Measurements from ENCODE around the gene FRYL. TPM values are rescaled to one million over a fixed set of nuclear protein-coding genes. Genes with fewer than 3 reads are reported as not detected.

FRYL gene
- polyA plus RNA-seq, 3 donors, result 10.8 to 15.8 (median 14.4) TPM

DNA sequence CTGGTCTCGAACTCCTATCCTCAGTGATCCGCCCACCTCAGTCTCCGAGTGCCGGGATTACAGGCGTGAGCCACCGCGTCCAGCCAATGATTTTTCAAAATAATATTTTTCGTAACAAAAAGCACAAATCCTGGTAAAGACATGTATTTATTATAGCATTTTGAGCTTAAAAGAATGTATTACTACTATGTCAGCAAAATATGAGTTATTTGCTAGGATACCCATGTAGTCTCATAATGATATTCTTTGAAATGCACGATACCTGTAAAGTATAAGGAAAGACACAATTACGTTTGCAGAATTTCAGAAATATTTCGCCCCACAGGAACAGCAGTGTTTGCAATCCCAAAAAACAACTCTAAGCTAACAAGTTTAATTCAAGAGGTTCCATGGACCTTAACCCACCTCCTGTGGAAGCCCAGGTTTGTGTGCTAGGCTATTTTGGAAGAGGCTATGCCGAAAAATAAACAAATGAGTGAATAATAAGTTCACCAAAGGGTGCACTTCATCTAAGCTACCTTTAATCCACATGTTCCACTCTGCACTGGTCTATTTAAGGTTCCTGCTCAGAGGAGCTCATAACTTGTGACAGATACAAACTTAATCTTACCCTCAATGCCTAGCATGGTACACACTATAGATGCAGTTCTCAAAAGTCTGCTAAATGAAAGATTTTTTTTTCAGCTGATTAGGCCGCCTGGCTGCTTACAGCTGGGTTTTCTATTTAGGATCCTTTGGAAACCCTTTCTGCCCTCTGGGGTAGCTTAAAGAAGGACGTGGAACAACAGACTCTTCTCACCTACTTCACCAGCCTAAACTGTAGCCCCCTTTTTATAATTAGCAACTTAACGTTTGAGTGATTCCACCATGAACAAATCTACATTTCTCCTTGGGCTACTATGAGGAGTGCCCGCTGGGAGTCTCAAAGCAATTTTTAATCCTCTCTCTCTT is 5.0 kb downstream of the FRYL start:
- no peak for DNase-seq
- peaks cover 94% of the 10 kb centered on the region for H3K79me2 ChIP-seq (ENCODE audit: insufficient read depth, low read length)
- H3K4me3 ChIP-seq (replicated peaks in 1 of 3; ENCODE audit: low read depth in 2 of 3, low read length in 3 of 3), result no peak overlapping the region
- H3K4me2 ChIP-seq (replicated peaks; ENCODE audit: extremely low read depth, low read length, poor library complexity, severe bottlenecking), result no peak overlapping the region
- no peaks in the 10 kb centered on the region for H3K36me3 ChIP-seq (replicated peaks in 1 of 2; ENCODE audit: control insufficient read depth in 1 of 2, insufficient read depth in 2 of 2, low read length in 2 of 2)
- no peak overlapping the region for H3K27ac Mint-ChIP-seq
- peaks cover 59% of the 10 kb centered on the region for H3K4me1 Mint-ChIP-seq
- TF ChIP-seq, protein P1, sequence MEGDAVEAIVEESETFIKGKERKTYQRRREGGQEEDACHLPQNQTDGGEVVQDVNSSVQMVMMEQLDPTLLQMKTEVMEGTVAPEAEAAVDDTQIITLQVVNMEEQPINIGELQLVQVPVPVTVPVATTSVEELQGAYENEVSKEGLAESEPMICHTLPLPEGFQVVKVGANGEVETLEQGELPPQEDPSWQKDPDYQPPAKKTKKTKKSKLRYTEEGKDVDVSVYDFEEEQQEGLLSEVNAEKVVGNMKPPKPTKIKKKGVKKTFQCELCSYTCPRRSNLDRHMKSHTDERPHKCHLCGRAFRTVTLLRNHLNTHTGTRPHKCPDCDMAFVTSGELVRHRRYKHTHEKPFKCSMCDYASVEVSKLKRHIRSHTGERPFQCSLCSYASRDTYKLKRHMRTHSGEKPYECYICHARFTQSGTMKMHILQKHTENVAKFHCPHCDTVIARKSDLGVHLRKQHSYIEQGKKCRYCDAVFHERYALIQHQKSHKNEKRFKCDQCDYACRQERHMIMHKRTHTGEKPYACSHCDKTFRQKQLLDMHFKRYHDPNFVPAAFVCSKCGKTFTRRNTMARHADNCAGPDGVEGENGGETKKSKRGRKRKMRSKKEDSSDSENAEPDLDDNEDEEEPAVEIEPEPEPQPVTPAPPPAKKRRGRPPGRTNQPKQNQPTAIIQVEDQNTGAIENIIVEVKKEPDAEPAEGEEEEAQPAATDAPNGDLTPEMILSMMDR (IDR thresholded peaks at IDR 0.05), result no peak
- WGBS (ENCODE audit: insufficient coverage), result 100% methylated on average over 1 of the region's 16 CpGs
- peaks cover 34 to 46% of the 10 kb centered on the region in 2 donors for H3K4me1 ChIP-seq (ENCODE audit: control insufficient read depth in 1 of 2, insufficient read depth in 2 of 2, low read length in 2 of 2)
- H4K20me1 ChIP-seq (ENCODE audit: insufficient read depth, low read length), result peaks cover 88% of the 10 kb centered on the region
- H3K4me3 Mint-ChIP-seq, result no peak overlapping the region
- H3K9me3 ChIP-seq (replicated peaks in 1 of 2; ENCODE audit: control insufficient read depth in 1 of 2, insufficient read depth in 1 of 2, low read length in 2 of 2), result no peaks in the 10 kb centered on the region
- H2AFZ ChIP-seq (ENCODE audit: insufficient read depth, low read depth, low read length, poor library complexity, severe bottlenecking), result no peak overlapping the region
- no peaks in the 10 kb centered on the region for H3K27me3 ChIP-seq (ENCODE audit: control insufficient read depth in 2 of 2, insufficient read depth in 2 of 2, low read length in 2 of 2)
- H3K9ac ChIP-seq (ENCODE audit: insufficient read depth, low read length, poor library complexity, severe bottlenecking), result no peak overlapping the region
- intact Hi-C loops (cut with micrococcal nuclease), result no loop called here
- no peaks in the 10 kb centered on the region for H3K27me3 Mint-ChIP-seq (ENCODE audit: low read depth in 3 of 3)
- H3K36me3 Mint-ChIP-seq, result no peaks in the 10 kb centered on the region
- no peak overlapping the region for H3K27ac ChIP-seq (ENCODE audit: low read depth in 1 of 2, low read length in 2 of 2)
- peaks cover 0 to 3% (median 0%) of the 10 kb centered on the region in 7 donors for H3K9me3 Mint-ChIP-seq

DNA sequence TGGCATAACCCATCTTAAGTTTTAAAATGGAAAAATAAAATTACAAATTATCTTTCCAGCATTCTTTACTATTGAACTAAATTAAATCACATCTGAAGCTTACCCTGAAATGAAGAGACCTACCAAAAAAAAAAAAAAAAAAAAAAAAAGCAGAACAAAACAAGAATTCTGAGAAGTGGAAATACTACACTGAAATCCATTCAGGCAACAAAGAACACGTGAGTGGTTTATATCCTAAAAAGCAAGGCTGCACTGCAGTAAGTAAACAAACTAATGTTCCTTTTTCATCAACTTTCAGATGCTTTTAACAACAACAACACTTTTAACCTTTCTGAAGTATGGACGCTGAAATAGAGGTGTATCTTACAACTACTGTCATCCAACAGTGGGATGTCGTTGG is 7.5 kb downstream of the FRYL start:
- peak overlapping the region; percentile 1 for H3K4me2 ChIP-seq (replicated peaks; ENCODE audit: extremely low read depth, low read length, poor library complexity, severe bottlenecking)
- Mint-ChIP-seq H3K4me3 (no peak overlapping the region), H3K9me3 (peaks cover 0 to 7% (median 0%) of the 10 kb centered on the region in 7 donors), H3K36me3 (peaks cover 4 to 6% of the 10 kb centered on the region in 2 donors), H3K4me1 (peaks cover 44% of the 10 kb centered on the region), H3K27me3 (ENCODE audit: low read depth in 3 of 3) (no peaks in the 10 kb centered on the region), H3K27ac (peak overlapping the region in 5 of 7 donors; percentile 27 to 89 (median 50))
- WGBS (ENCODE audit: insufficient coverage), result 50% methylated on average over 2 of the region's 3 CpGs
- H3K36me3 ChIP-seq (replicated peaks in 1 of 2; ENCODE audit: control insufficient read depth in 1 of 2, insufficient read depth in 2 of 2, low read length in 2 of 2), result peaks cover 0 to 4% of the 10 kb centered on the region in 2 donors
- H3K4me3 ChIP-seq (replicated peaks in 1 of 3; ENCODE audit: low read depth in 2 of 3, low read length in 3 of 3), result peak overlapping the region in 1 of 3 experiments; percentile 10
- TF ChIP-seq, protein P1 (IDR thresholded peaks at IDR 0.05), result no peak
- no peak overlapping the region for H2AFZ ChIP-seq (ENCODE audit: insufficient read depth, low read depth, low read length, poor library complexity, severe bottlenecking)
- peaks cover 96% of the 10 kb centered on the region for H4K20me1 ChIP-seq (ENCODE audit: insufficient read depth, low read length)
- H3K9me3 ChIP-seq (replicated peaks in 1 of 2; ENCODE audit: control insufficient read depth in 1 of 2, insufficient read depth in 1 of 2, low read length in 2 of 2), result no peaks in the 10 kb centered on the region
- DNase-seq, result peak in 1 of 3 donors; percentile 8
- peak overlapping the region in 1 of 2 donors; percentile 70 for H3K27ac ChIP-seq (ENCODE audit: low read depth in 1 of 2, low read length in 2 of 2)
- H3K27me3 ChIP-seq (ENCODE audit: control insufficient read depth in 2 of 2, insufficient read depth in 2 of 2, low read length in 2 of 2), result no peaks in the 10 kb centered on the region
- H3K79me2 ChIP-seq (ENCODE audit: insufficient read depth, low read length), result peaks cover 100% of the 10 kb centered on the region
- intact Hi-C loops (cut with micrococcal nuclease), result no loop called here
- peaks cover 21 to 31% of the 10 kb centered on the region in 2 donors for H3K4me1 ChIP-seq (ENCODE audit: control insufficient read depth in 1 of 2, insufficient read depth in 2 of 2, low read length in 2 of 2)
- H3K9ac ChIP-seq (ENCODE audit: insufficient read depth, low read length, poor library complexity, severe bottlenecking), result no peak overlapping the region

Data from CD14-positive monocyte (primary cell).